ENCODE measurements around the gene EPB41L2. TPM values are rescaled to one million over a fixed set of nuclear protein-coding genes. Genes with fewer than 3 reads are reported as not detected.
"Not testable (repeated sequence)": the region's sequence is repeated elsewhere in the genome, so short reads cannot be mapped to it uniquely, and the experiment has no call there.

The EPB41L2 gene
- total RNA-seq, 2 donors from 2014 or later, result 99.6 to 110 TPM

DNA sequence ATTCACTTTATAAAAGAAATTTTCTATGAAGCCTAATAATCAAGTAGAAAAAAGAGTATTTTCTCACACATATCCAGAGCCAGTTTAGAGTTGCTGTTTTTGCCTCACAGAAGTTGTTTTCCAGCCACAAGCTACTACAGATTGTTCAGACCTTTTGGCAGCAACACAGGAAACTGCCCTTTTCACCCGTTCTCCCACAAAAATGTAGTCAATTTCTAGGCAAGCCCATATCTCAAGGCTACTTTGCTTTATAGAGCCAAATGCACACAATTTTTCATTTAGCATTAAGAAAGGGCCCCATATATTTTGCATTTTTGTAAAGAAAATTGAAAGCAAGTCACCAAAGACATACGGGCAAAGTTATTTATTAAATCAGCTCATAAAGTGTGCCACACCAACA is 49.5 kb downstream of the EPB41L2 start:
- Histone ChIP-seq H3K27ac (peak overlapping the region; percentile 39 to 49), H3K4me1 (ENCODE audit: control insufficient read depth in 1 of 2, low read depth in 2 of 2) (peaks cover 16 to 50% of the 10 kb centered on the region in 2 donors), H3K9me3 (no peaks in the 10 kb centered on the region), H3K36me3 (no peaks in the 10 kb centered on the region), H3K4me3 (peak overlapping the region; percentile 59), H3K27me3 (replicated peaks; ENCODE audit: insufficient read depth) (no peaks in the 10 kb centered on the region)
- DNase-seq (ENCODE audit: low spot score) (no peak), ATAC-seq (ENCODE audit: insufficient number of reproducible peaks, low FRiP score, low read depth) (no peak)
- TF ChIP-seq, protein P1, sequence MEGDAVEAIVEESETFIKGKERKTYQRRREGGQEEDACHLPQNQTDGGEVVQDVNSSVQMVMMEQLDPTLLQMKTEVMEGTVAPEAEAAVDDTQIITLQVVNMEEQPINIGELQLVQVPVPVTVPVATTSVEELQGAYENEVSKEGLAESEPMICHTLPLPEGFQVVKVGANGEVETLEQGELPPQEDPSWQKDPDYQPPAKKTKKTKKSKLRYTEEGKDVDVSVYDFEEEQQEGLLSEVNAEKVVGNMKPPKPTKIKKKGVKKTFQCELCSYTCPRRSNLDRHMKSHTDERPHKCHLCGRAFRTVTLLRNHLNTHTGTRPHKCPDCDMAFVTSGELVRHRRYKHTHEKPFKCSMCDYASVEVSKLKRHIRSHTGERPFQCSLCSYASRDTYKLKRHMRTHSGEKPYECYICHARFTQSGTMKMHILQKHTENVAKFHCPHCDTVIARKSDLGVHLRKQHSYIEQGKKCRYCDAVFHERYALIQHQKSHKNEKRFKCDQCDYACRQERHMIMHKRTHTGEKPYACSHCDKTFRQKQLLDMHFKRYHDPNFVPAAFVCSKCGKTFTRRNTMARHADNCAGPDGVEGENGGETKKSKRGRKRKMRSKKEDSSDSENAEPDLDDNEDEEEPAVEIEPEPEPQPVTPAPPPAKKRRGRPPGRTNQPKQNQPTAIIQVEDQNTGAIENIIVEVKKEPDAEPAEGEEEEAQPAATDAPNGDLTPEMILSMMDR (IDR thresholded peaks at IDR 0.05), result no peak

DNA sequence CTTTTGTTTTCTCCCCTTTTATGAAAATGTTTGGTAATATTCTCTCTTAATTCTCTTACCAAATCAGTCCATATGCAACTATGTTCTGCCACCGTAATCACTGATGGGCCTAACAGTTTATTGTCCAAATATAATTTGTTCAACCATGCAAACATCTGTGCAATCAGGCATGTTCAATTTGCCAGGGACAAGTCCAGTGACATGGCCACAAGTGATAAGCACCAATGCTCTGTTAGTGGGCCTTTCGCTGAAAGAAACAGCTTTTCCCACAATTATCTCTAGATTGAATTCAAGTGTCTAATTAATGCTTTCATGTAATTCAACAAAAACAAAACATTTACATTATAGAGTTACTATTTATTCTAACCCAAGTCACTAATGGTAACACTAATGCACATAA is 53.3 kb downstream of the EPB41L2 start:
- TF ChIP-seq, protein P1 (IDR thresholded peaks at IDR 0.05), result no peak
- DNase-seq (ENCODE audit: low spot score) (no peak), ATAC-seq (ENCODE audit: insufficient number of reproducible peaks, low FRiP score, low read depth) (no peak)

DNA sequence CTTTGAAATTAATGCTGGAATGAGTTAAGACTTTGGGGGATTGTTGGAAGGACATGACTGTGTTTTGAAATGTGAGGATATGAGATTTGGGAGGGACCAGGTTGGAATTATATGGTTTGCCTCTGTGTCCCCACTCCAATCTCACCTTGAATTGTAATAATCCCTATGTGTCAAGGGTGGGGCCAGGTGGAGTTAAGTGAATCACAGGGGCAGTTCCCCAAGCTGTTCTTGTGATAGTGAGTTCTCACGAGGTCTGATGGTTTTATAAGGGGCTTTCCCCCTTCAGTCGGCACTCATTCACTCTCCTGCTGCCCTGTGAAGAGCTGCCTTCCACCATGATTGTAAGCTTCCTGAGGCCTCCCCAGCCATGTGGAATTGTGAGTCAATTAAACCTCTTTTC is 54.1 kb downstream of the EPB41L2 start:
- not testable (repeated sequence) for H3K4me3 ChIP-seq; H3K9me3 ChIP-seq; ATAC-seq (ENCODE audit: insufficient number of reproducible peaks, low FRiP score, low read depth); H3K27ac ChIP-seq; H3K27me3 ChIP-seq (replicated peaks; ENCODE audit: insufficient read depth); DNase-seq (ENCODE audit: low spot score); H3K36me3 ChIP-seq
- peaks cover 8 to 27% of the 10 kb centered on the region in 2 donors for H3K4me1 ChIP-seq (ENCODE audit: control insufficient read depth in 1 of 2, low read depth in 2 of 2)

More for the DNA sequence above, 53.3 kb downstream of the EPB41L2 start:
- H3K4me1 ChIP-seq (ENCODE audit: control insufficient read depth in 1 of 2, low read depth in 2 of 2), result peaks cover 14 to 27% of the 10 kb centered on the region in 2 donors
- H3K36me3 ChIP-seq, result no peaks in the 10 kb centered on the region
- no peak overlapping the region for H3K27ac ChIP-seq
- no peaks in the 10 kb centered on the region for H3K27me3 ChIP-seq (replicated peaks; ENCODE audit: insufficient read depth)
- no peak overlapping the region for H3K4me3 ChIP-seq
- peaks cover 7% of the 10 kb centered on the region for H3K9me3 ChIP-seq

DNA sequence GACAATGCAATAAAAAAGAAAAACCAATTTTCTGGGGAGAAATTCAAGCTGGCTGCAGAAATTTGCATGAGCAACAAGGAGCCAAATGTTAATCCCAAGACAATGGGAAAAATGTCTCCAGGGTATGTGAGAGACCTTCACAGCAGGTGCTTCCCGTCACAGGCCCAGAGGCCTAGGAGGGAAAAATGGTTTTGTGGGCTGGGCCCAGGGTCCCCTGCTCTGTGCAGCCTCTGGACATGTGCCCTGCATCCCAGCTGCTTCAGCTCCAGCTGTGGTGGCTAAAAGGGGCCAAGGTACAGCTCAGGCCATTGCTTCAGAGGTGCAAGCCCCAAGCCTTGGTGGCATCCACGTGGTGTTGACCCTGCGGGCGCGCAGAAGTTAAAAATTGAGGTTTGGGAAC is 55.1 kb downstream of the EPB41L2 start:
- not testable (repeated sequence) for H3K27ac ChIP-seq; H3K4me3 ChIP-seq; DNase-seq (ENCODE audit: low spot score); H3K36me3 ChIP-seq; H3K9me3 ChIP-seq; ATAC-seq (ENCODE audit: insufficient number of reproducible peaks, low FRiP score, low read depth); H3K27me3 ChIP-seq (replicated peaks; ENCODE audit: insufficient read depth)
- H3K4me1 ChIP-seq (ENCODE audit: control insufficient read depth in 1 of 2, low read depth in 2 of 2), result peaks cover 3 to 27% of the 10 kb centered on the region in 2 donors

DNA sequence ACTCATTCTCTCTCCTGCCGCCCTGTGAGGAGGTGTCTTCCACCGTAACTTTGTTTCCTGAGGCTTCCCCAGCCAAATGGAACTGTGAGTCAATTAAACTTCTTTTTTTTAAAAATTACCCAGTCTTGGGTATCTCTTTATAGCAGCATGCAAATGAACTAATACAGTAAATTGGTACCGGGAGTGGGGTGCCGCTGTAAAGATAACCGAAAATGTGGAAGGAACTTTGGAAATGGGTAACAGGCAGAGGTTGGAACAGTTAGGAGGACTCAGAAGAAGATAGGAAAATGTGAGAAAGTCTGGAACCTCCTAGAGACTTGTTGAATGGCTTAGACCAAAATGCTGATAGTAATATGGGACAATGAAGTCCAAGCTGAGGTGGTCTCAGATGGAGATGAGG is 55.8 kb downstream of the EPB41L2 start:
- Histone ChIP-seq H3K36me3 (no peaks in the 10 kb centered on the region), H3K4me1 (ENCODE audit: control insufficient read depth in 1 of 2, low read depth in 2 of 2) (peaks cover 9 to 26% of the 10 kb centered on the region in 2 donors), H3K9me3 (peaks cover 7% of the 10 kb centered on the region), H3K27ac (no peak overlapping the region), H3K27me3 (replicated peaks; ENCODE audit: insufficient read depth) (no peaks in the 10 kb centered on the region), H3K4me3 (no peak overlapping the region)
- no peak for DNase-seq (ENCODE audit: low spot score)
- no peak for ATAC-seq (ENCODE audit: insufficient number of reproducible peaks, low FRiP score, low read depth)
- TF ChIP-seq, protein P1 (IDR thresholded peaks at IDR 0.05), result no peak

DNA sequence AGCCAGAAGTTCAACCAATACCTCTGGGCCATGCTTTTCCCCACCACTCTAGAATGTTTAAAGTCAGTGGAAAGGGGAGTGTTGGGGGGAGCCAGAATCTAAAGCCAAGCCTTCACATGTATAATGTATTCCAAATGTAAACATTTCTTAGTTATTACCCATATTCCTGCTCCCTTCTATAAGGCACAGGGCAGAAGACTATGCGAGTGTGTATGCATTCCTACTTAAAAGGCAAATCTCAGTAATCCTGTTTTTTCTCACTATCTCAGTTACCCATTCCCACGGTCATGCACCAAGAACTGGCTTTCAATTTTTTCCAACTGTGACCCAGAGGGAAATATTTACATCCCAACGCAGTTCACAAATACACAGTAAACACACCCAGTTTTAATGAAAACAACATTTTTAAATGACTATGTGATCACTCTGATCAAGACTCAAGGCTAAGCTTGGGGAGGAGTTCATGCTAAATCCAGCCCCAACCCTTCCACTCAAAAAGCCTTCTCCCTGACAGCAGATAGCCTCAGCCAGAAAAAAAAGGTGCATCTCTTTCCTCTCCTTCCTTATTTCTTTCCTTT is 57.5 kb downstream of the EPB41L2 start:
- ATAC-seq (ENCODE audit: insufficient number of reproducible peaks, low FRiP score, low read depth), result no peak
- TF ChIP-seq, protein P1 (IDR thresholded peaks at IDR 0.05), result no peak
- no peak for DNase-seq (ENCODE audit: low spot score)
- Histone ChIP-seq H3K36me3 (no peaks in the 10 kb centered on the region), H3K9me3 (peaks cover 7% of the 10 kb centered on the region), H3K27ac (no peak overlapping the region), H3K27me3 (replicated peaks; ENCODE audit: insufficient read depth) (no peaks in the 10 kb centered on the region), H3K4me1 (ENCODE audit: control insufficient read depth in 1 of 2, low read depth in 2 of 2) (peaks cover 10 to 40% of the 10 kb centered on the region in 2 donors), H3K4me3 (no peak overlapping the region)
